Measurements from ENCODE around the gene CASZ1. TPM values are rescaled to one million over a fixed set of nuclear protein-coding genes. Genes with fewer than 3 reads are reported as not detected.

The CASZ1 gene
- total RNA-seq, 1 donor from 2014 or later = 4.0 TPM

- peaks cover 32% of the 10 kb centered on the region for H3K27me3 Mint-ChIP-seq (ENCODE audit: low read depth, unreplicated experiment)
- Histone ChIP-seq H4K20me1 (ENCODE audit: insufficient read depth, low read length) (no peaks in the 10 kb centered on the region), H3K27ac (ENCODE audit: low read depth, low read length) (no peak overlapping the region), H3K4me3 (ENCODE audit: insufficient read depth, low read depth, low read length) (no peak overlapping the region), H2AFZ (ENCODE audit: low read depth, low read length) (no peak overlapping the region), H3K4me1 (ENCODE audit: insufficient read depth, low read length) (no peaks in the 10 kb centered on the region), H3K79me2 (ENCODE audit: insufficient read depth, low read length) (no peaks in the 10 kb centered on the region), H3K27me3 (ENCODE audit: insufficient read depth, low read length) (peaks cover 6% of the 10 kb centered on the region), H3K4me2 (ENCODE audit: low read length) (no peak overlapping the region), H3K36me3 (ENCODE audit: insufficient read depth, low read length) (no peaks in the 10 kb centered on the region), H3K9ac (ENCODE audit: low read length) (no peak overlapping the region), H3K9me3 (ENCODE audit: insufficient read depth, low read depth, low read length) (no peaks in the 10 kb centered on the region)
- H3K4me1 Mint-ChIP-seq (ENCODE audit: low read depth, unreplicated experiment) = no peaks in the 10 kb centered on the region
- H3K9me3 Mint-ChIP-seq (ENCODE audit: unreplicated experiment) = peaks cover 2% of the 10 kb centered on the region
- no peak overlapping the region for H3K4me3 Mint-ChIP-seq (ENCODE audit: unreplicated experiment)
- no peak overlapping the region for H3K27ac Mint-ChIP-seq (ENCODE audit: unreplicated experiment)
- H3K36me3 Mint-ChIP-seq (ENCODE audit: low read depth, unreplicated experiment) = peaks cover 4% of the 10 kb centered on the region
- DNase-seq (ENCODE audit: low read depth) (no peak), FAIRE-seq (no peak)
- TF ChIP-seq CTCF (IDR thresholded peaks at IDR 0.05; ENCODE audit: insufficient read depth, low read depth, low read length) (no peak), EZH2 (IDR thresholded peaks at IDR 0.05; ENCODE audit: insufficient read depth, low read length) (no peak)
These were observed 51.7 kb downstream of the CASZ1 start for GRCh38 chr1:10744654-10745238.

- no peak overlapping the region for H3K4me3 ChIP-seq (ENCODE audit: insufficient read depth, low read depth, low read length)
- no peaks in the 10 kb centered on the region for H4K20me1 ChIP-seq (ENCODE audit: insufficient read depth, low read length)
- no peaks in the 10 kb centered on the region for H3K79me2 ChIP-seq (ENCODE audit: insufficient read depth, low read length)
- no peak overlapping the region for H3K4me3 Mint-ChIP-seq (ENCODE audit: unreplicated experiment)
- no peak overlapping the region for H2AFZ ChIP-seq (ENCODE audit: low read depth, low read length)
- no peak overlapping the region for H3K9ac ChIP-seq (ENCODE audit: low read length)
- TF ChIP-seq CTCF (IDR thresholded peaks at IDR 0.05; ENCODE audit: insufficient read depth, low read depth, low read length) (no peak), EZH2 (IDR thresholded peaks at IDR 0.05; ENCODE audit: insufficient read depth, low read length) (no peak)
- no peak for DNase-seq (ENCODE audit: low read depth)
- H3K27me3 ChIP-seq (ENCODE audit: insufficient read depth, low read length) = peaks cover 6% of the 10 kb centered on the region
- no peaks in the 10 kb centered on the region for H3K4me1 Mint-ChIP-seq (ENCODE audit: low read depth, unreplicated experiment)
- peaks cover 2% of the 10 kb centered on the region for H3K9me3 Mint-ChIP-seq (ENCODE audit: unreplicated experiment)
- H3K36me3 Mint-ChIP-seq (ENCODE audit: low read depth, unreplicated experiment) = peaks cover 3% of the 10 kb centered on the region
- H3K36me3 ChIP-seq (ENCODE audit: insufficient read depth, low read length) = no peaks in the 10 kb centered on the region
- H3K27ac Mint-ChIP-seq (ENCODE audit: unreplicated experiment) = no peak overlapping the region
- H3K4me1 ChIP-seq (ENCODE audit: insufficient read depth, low read length) = no peaks in the 10 kb centered on the region
- no peak for FAIRE-seq
- peaks cover 32% of the 10 kb centered on the region for H3K27me3 Mint-ChIP-seq (ENCODE audit: low read depth, unreplicated experiment)
- no peaks in the 10 kb centered on the region for H3K9me3 ChIP-seq (ENCODE audit: insufficient read depth, low read depth, low read length)
- H3K4me2 ChIP-seq (ENCODE audit: low read length) = no peak overlapping the region
- no peak overlapping the region for H3K27ac ChIP-seq (ENCODE audit: low read depth, low read length)
These were observed 52.4 kb downstream of the CASZ1 start for GRCh38 chr1:10744029-10744428.

- Histone ChIP-seq H3K36me3 (ENCODE audit: insufficient read depth, low read length) (no peaks in the 10 kb centered on the region), H4K20me1 (ENCODE audit: insufficient read depth, low read length) (no peaks in the 10 kb centered on the region), H3K27me3 (ENCODE audit: insufficient read depth, low read length) (peaks cover 3% of the 10 kb centered on the region), H3K9ac (ENCODE audit: low read length) (no peak overlapping the region), H3K4me2 (ENCODE audit: low read length) (no peak overlapping the region), H2AFZ (ENCODE audit: low read depth, low read length) (no peak overlapping the region), H3K27ac (ENCODE audit: low read depth, low read length) (no peak overlapping the region), H3K79me2 (ENCODE audit: insufficient read depth, low read length) (no peaks in the 10 kb centered on the region), H3K9me3 (ENCODE audit: insufficient read depth, low read depth, low read length) (no peaks in the 10 kb centered on the region), H3K4me1 (ENCODE audit: insufficient read depth, low read length) (no peaks in the 10 kb centered on the region), H3K4me3 (ENCODE audit: insufficient read depth, low read depth, low read length) (no peak overlapping the region)
- Mint-ChIP-seq H3K27ac (ENCODE audit: unreplicated experiment) (no peak overlapping the region), H3K9me3 (ENCODE audit: unreplicated experiment) (peaks cover 2% of the 10 kb centered on the region), H3K27me3 (ENCODE audit: low read depth, unreplicated experiment) (peaks cover 32% of the 10 kb centered on the region), H3K4me3 (ENCODE audit: unreplicated experiment) (no peak overlapping the region), H3K4me1 (ENCODE audit: low read depth, unreplicated experiment) (no peaks in the 10 kb centered on the region), H3K36me3 (ENCODE audit: low read depth, unreplicated experiment) (peaks cover 2% of the 10 kb centered on the region)
- FAIRE-seq (no peak), DNase-seq (ENCODE audit: low read depth) (no peak)
- TF ChIP-seq CTCF (IDR thresholded peaks at IDR 0.05; ENCODE audit: insufficient read depth, low read depth, low read length) = no peak
- TF ChIP-seq EZH2 (IDR thresholded peaks at IDR 0.05; ENCODE audit: insufficient read depth, low read length) = no peak
These were observed 54.8 kb downstream of the CASZ1 start for GRCh38 chr1:10741696-10742095.
